Hepatocyte (in vitro differentiated cells): ENCODE data around the gene C16orf96.

Experiments
- EZH2phosphoT487 ChIP-seq: fragments of 200-600 bp; sonication (generic); IDR thresholded peaks from one replicate; pipeline ENCODE4 v1.6.1; 2018; ENCODE audit warnings: antibody characterized with exemption, mild to moderate bottlenecking, low read depth, moderate library complexity; ENCODE audit not compliant: unreplicated experiment, severe bottlenecking
- TF ChIP-seq, protein P1 (sequence below): fragments of 200-600 bp; sonication (generic); IDR thresholded peaks from 2 replicates; pipeline ENCODE4 v1.5.1; 2016; ENCODE audit warnings: antibody characterized with exemption, mild to moderate bottlenecking; ENCODE audit not compliant: poor library complexity

DNA sequence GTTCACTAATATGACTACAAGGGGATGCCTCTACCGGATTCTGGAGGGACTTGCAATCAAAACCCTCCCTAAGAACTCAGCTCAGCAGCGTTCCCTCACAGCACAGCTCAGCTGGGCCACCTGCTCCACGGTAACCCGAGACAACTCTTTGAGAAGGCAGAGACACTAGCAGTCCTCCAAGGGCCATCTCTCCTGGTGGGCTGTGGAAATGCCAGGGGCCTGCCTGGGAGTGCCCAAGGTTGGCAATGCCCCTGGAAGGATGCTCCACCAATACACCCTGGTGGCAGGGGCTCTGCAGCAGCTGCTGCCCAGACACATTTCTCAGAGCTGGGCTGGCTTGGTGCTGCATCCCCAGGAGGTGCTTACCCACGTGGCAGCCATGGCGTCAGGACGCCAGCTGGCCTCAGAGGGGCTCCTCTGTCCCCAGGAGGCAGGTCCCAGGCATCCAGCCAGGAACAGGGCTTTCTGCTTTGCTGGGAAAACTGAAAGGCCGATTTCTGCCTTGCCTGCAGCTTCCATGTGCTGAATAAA is 34.0 kb upstream of the C16orf96 start:
- TF ChIP-seq, protein P1, sequence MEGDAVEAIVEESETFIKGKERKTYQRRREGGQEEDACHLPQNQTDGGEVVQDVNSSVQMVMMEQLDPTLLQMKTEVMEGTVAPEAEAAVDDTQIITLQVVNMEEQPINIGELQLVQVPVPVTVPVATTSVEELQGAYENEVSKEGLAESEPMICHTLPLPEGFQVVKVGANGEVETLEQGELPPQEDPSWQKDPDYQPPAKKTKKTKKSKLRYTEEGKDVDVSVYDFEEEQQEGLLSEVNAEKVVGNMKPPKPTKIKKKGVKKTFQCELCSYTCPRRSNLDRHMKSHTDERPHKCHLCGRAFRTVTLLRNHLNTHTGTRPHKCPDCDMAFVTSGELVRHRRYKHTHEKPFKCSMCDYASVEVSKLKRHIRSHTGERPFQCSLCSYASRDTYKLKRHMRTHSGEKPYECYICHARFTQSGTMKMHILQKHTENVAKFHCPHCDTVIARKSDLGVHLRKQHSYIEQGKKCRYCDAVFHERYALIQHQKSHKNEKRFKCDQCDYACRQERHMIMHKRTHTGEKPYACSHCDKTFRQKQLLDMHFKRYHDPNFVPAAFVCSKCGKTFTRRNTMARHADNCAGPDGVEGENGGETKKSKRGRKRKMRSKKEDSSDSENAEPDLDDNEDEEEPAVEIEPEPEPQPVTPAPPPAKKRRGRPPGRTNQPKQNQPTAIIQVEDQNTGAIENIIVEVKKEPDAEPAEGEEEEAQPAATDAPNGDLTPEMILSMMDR, result no peak
- no peak for TF ChIP-seq EZH2phosphoT487
